Suppressor macrophage treated with lipopolysaccharide for 1 hour (primary cell): Measurements from ENCODE around the gene DDX10.

Experiments
- DNase-seq, 3 donors: peaks; one replicate each; pipeline ENCODE4 v3.0.0-alpha.2; 2020 to 2022

Gene DDX10

DNA sequence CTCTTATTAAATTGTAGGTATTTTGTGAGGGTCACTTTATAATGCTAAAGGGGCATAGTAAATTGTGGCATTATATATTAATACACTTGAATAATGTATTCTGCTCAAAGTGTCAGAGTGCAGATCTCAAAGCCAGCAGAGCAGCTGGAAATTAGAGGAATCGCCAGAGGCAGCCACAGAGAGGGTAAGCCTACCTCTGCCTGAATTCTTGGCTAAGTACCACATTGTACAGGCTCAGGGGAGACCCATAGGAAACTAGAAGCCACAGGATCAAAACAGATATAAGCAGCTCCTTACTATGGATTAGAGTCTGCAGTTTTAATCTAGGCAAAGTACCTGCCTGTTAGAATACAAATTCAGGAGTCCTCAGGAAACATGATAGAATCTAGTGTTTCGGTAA, 249.3 kb downstream of the DDX10 start:
- DNase-seq: no peak

DNA sequence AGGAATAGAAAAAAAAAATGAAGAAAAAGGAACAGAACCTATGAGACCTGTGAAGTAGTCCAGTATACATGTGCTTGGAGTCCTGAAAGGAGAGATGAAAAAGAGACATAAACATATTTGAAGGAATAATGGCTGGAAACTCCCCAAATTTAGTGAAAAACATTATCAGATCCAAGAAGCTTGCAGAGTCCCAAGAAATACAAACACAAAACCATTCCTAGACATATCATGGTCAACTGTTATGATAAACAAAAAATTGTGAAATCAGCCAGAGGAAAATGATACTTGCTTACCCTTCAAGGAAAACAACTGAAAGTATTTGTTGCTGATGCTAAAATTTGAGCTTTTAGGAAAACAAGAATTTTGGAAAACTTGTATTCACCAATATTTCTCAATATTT, 250.1 kb downstream of the DDX10 start:
- no peak for DNase-seq

DNA sequence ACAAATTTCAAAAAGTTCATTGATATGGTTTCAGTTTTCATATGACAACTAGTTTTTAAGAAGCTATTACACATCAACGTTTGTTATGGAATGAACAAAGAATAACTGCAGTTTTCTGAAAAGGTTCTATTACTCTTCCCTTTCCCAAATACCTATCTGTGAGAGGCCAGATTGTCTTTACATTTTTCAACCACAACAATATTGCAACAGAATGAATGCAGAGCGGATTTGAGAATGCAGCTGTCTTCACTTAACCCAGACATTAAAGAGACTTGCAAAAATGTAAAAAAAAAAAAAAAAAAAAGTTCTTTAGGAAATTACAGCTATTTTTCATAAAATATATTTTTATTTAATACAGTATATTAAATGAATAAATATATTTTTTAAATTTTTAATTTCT, 250.8 kb downstream of the DDX10 start:
- DNase-seq: no peak

DNA sequence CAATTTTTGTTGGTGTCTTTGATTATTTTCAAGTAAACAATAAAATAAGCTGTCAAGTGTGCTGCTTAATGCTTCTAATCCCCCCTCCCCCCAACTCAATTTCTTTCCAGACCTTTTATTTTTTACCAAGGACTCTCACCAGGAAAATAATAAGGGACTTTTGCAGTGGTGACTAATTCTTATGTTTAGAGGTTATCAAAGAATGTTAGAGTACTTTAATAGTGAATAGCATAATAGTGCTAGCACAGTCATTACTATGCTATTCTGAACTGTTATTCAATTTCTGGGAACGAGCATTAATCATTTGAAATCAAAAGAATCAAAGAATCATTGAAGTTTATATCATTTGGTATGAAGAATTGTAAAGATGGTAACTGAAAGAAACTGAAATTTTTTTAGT, 251.4 kb downstream of the DDX10 start:
- no peak for DNase-seq

DNA sequence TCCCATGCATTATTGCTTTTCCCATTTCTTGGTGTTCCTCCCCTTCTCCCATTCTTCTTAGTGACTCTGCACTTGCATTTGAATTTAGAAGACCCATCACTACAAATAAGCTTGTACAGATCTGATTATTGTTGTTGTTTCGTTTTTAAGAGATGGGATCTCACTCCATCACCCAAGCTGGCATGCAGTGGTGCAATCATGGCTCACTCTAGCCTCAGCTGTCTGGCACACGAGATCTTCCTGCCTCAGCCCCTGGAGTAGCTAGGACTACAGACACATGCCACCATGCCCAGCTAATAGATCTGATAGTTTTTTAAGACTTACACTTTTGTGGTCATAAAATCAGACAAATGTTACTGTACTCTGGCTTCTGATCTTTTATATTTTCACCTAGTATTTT, 252.1 kb downstream of the DDX10 start:
- DNase-seq: no peak

DNA sequence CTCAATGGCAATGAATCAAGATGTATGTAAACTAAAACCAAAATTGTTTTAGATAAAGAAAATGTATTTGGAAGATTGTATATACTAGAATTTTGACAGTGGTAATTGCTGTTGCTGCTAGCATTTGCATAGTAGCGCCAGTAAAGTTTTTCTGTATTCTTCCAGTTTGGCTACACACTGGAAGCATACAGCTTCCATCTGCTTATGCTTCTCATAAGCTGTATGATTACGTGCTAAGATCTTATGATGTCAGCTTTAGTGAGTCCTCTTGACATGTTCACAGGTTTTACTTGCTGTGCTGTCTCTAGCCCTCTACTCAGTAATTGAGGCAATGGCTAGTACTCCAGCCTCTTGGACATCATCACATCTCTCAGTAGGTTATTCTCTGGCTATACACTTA, 256.3 kb downstream of the DDX10 start:
- DNase-seq: no peak

DNA sequence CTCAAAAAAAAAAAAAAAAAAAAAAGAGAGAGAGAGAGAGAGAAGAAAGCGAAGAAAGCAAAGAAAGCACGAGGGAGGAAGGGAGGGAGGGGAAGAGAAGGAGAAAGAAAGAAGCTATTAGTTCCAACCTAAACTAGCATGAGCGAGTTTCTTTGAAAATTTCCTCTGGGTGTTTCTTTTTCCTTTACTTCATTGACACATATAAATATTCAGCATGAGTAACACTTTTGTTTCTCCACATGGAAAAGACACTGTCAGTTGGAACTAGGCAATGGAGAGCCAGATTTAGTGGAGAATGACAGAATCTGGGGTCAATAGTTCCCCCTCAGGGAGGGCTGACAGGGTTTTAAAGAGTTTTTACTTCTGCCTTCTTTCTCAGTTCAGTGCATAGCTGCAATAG, 257.4 kb downstream of the DDX10 start:
- no peak for DNase-seq

DNA sequence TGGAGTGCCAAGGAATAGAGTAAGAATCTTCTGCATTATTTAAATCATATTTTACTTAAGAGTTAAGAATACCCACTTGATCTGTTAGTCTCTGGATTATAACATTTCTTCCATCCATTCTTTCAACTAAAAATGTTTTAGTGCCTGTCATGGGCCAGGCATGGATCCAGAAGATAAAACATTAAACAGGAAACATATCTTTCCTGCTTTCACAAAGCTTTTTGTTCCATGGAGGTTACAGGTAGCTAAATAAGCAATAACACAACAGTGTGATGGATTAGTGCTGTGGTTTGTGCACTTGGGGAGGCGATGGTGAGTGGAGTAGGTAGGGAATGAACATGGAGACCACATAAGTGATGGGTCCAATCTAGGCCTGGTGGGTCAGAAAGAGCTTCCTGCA, 258.5 kb downstream of the DDX10 start:
- no peak for DNase-seq

DNA sequence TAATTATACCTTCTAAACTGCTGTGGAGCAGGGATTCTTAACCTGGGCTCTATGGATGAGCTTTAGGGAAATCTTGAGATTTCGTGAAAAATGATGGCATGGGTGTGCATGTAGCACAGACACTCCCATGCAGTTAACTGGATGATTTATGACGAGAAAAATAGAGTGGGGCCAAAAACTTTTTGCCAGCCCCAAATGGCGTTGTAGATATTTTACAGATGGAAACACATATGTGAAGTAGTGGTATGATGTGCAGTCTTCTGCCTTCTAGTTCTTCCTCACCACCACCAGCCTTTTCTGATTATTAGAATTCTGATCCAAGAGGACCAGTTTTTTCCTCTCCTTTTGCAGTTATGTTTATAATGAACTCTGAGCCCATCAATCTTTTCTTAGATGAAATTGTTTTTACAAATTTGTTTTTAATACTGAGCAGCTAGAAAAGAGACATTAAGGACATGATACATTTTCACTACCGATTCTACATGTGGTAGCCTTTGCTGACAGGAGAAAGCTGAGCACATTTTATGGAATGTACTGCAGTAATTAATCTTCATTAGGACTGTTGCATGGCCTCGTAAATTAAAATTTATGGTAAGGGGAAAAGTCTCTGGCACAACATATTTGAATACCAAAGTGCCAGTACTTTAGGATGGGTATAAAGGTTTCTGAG, 261.4 kb downstream of the DDX10 start:
- DNase-seq: no peak

DNA sequence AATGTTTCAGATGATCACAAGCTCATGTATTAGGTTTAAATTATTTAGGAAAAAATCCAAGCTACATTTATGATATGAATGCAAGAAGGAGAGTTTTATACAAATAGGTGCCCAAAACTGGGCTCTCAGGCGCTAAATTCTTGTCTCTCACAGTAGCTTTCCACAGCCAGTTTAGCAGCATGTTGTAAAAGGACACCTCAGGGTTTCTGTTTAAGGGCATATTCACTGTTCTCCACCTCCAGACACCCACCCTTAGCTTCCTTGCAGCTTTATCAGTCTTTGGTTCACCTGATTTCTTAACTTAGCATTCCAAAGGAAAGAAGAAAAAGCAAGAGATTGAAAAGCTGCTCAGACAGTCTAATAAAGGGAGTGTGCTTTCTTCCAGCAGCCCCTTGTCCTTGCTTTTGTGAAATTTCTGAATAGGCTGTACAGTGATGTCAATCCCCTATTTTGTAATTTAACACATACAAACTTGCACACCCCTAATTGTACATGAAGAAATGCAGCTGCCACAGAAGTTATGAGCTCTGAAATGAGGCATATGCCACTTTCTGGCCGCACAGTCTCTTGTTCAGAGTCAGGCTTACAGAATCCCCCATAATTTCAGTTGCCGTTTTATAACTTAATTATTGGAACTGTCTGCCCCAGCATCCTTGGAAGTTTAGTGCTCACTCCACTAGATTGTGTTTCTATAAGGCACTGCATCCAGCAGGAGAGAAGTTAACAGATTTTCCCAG, 262.1 kb downstream of the DDX10 start:
- DNase-seq: no peak

DNA sequence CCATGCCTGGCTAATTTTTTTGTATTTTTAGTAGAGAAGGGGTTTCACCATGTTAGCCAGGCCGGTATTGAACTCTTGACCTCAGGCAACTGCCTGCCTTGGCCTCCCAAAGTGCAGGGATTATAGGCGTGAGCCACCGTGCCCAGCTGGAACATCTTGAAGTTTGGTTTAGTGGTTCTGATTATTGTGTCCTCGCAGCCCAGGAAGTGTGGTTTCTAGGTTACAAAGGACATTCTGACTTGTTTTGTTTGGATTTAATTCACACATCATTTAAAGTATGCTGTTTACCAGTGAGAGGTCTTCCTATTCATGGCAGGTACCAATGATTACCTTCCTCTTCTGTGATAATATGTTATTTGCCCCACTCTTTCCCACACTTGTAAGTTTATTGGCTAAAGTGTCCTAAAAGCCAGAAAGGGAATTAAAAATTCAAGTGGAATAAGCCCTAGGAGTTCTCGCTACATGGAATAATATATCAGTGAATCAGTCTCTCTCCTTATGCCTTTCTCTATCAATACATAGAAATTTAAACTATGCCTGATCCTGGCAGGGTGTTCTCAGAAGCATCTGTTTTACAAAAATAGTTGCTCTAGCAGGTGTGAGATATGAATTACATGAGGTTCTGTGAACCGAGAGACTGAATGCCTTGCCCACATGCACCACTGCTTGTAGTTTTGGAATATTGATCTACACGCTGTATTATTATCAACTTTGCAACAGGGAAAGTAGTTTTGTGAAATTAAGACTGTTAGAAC, 263.1 kb downstream of the DDX10 start:
- no peak for DNase-seq

DNA sequence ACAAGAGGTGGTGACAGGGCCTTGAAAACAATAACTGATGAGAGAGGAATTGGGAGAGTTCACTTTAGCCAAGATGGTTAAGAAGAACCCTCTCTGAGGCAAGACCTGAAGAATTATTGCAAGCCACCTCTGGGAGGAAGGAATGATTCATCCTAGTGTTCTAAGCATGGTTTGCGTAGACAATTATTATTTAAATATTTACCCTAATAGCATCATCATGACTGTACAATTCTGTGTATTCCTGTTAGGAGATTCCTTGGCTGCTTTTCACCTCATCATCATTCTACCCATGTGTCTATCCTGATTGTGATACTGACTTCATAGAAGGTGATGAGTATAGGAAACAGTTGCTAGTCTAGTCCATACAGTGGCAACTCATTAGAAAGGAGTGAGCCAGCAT, 264.4 kb downstream of the DDX10 start:
- peak; percentile 3 to 24 (median 17) for DNase-seq

DNA sequence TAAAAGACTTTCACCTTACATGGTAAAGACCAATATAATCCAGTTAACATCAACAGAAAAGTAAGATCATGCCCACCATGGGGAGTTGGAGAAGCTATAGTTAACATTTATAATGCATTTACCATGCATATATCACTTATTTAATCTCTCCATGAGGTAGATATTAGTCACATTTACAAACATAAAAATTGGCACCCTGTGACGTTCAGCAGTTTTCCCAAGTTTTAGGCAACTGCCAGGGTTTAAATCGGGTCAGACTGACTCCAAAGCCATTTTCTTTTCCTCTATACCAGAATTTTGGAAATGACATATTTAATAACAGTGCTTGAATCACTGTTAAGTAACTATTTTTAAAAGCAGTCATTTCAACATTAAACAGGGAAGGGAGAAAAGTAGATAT, 266.3 kb downstream of the DDX10 start:
- no peak for DNase-seq

DNA sequence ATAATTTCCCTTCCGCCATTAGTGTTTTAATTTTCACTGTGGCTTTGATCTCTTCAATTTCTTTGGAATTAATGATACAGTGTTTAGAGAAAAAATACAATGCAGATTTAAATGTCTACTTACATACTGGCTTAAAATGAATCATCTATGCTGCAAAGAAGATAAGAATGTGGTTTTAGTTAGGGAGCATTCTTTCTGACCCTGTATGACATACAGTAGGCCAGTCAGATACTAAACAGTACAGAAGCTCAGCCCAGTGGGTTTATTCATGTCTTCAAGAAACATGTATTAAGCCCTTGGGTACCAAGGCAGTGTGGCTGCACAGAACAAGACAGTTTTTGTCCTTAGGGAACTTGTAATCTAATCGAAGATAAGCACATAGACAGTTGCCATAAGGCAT, 268.8 kb downstream of the DDX10 start:
- no peak for DNase-seq

DNA sequence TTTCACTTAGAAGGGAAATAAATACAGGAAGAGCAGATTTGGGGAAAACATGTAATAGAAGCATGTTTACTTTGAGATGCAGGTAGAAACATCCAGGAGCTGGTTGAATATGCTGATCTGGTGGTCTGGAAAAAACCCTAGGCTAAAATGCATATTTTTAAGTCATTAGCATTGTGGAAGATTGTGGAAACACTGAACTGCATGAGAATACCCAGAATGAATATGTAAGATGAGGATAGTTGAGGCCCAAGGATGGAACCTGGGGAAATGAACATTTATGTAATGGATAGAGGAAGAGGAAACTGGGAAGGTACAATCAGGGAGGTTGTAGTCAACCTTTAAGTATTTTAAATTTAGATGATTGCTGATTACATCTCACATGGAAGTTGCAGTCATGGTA, 269.4 kb downstream of the DDX10 start:
- no peak for DNase-seq

DNA sequence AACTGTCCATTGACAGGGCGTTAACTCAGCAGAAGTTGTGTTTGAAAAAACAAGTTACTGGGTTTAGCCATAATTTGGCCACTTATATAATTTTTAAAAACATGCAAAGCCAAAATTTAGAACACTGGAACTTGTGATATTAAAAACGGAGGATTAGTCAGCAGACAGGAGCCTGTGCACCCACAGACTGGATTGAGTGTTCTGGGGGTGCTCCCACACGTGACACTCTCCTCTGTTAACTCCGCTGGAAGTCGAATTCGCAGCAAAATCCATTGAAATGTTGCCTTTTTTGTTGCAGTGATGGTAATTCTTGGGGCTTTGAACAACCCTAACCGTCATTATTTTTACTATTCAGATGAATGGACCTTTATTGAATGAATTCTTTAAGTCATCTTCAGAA, 269.8 kb downstream of the DDX10 start:
- DNase-seq: no peak

DNA sequence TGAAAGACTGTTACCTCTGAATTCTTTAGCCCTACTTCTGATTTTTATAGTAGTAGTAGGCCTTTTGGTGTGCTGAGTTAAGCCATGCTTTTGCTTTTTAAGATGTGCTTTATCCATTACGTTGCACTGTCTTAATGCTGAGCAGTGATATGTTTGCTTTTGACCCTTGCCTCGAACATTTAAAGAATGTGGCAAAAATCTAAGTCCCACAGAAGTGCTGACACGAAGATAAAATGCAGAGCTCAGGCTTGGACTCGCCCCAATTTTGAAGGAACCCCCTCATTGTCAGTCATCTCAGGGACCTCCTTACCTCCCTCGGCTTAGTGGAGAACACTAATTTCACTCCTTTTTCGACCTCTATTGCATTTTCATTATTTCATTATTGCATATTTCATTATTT, 272.9 kb downstream of the DDX10 start:
- DNase-seq: no peak

DNA sequence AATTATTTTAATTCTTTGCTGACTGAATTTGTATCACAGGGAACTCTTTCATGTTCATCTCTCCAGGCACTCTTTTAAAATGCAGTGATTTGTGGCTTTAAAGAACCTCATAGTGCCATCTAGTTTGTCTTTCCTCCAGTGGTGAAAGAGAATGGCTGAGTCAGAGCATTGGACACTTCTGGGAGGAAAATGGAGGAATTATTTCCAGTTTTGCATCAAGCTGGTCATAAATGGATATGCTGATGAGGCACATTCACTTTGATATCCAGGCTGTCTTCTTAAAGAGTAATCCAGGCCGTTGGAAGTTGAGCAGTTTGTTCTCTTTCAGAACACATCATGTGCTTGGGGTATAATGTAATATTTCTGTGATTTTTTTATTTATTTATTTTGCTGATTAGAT, 273.7 kb downstream of the DDX10 start:
- no peak for DNase-seq

DNA sequence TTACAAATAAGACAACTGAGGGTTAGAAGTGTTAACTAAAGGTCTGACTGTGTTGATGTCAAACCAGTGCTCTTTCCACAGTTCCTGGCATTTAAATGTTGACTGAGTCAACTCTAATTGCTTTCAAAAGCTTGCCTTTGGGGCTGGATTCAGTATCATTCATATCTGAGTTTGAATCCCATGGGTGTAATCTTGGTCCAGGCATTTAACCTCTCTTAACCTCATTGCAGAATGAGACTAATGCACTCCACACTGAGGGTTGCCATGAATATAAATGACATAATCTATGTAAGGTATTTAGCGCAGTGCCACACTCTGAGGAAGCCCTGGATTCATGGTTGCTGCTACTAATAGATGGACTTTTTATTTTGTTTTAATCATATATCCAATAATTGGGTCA, 274.3 kb downstream of the DDX10 start:
- no peak for DNase-seq

DNA sequence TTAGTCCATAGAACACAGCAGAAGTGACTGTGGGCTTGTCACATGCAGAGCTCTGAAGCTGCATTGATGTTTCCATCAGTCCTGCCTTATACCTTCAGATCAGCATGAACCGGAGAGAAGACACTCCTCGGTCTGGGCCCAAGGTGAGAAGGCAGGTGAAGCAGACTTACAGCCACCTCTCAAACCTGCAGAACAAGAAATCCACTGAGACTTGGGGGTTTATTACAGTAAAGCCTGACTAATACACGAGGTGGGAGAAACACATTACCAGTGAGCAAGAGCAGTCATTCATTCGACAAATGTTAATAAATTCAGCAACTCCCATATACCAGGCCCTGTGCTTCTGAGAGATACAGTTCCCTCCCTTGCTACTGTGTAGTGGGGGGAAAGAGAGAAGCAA, 279.0 kb downstream of the DDX10 start:
- DNase-seq: no peak

DNA sequence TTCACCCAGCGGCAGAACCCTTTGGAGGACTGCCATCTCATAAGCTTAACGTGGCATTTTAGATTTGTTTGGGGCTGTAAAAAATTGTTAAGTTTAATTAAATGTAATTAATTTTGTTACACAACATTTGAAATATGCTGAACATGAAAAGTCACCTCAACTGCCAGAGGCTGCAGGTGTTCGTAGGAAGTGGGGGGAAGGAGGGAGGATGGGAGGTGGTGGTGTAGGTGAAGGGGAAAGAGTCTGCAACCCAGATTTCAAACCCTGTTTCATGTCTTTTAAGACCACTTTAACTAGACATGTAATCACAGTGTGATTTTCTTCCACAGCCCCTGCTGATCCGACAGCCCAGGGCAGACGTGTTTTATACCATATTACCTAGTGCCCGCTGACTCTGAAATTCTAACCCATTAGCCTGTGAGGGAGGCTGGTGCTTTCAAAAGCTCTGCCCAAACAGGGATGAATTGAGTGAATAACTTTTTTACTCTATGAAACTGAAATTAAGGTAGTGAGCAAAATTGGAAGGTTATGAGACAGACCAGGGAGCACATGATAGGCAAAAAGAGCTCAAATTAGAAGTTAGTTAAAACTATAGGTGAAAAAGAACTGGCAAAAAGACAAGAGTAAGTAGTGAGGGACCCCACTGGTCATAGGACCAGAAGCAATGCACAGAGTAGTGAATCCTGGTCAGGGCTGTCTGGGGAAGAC, 279.8 kb downstream of the DDX10 start:
- no peak for DNase-seq

DNA sequence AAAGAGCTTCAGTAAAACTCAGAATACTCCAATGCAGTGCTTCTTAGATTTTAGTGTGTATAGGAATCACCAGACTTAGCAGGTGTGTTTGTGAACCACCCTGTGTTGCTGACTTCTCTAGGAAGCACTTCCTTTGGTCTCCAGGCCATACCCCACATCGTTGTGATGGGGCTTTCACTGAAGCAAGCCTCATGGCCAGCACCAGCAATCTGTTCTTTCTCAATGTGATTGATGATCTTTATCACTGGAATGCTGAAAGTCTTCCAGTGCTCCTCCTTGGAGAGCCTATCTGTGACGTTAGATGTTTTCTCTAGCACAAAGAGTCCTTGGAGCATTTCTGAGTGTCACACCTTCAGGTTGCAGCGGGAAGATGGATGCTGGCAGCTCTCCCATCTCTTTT, 280.5 kb downstream of the DDX10 start:
- DNase-seq: no peak
